ENCODE data around the gene TOE1. TPM values are rescaled to one million over a fixed set of nuclear protein-coding genes. Genes with fewer than 3 reads are reported as not detected.
"Not testable (repeated sequence)": the region's sequence is repeated elsewhere in the genome, so short reads cannot be mapped to it uniquely, and the experiment has no call there.

Gene TOE1
- total RNA-seq, 1 experiment from 2014 or later: 24.3 TPM

- DNase-seq (ENCODE audit: low read depth in 1 of 2, low spot score in 2 of 2): no peak
- no peak overlapping the region for H3K27ac ChIP-seq
- H3K9me3 ChIP-seq (replicated peaks): no peaks in the 10 kb centered on the region
- no peak overlapping the region for H3K4me3 ChIP-seq
- H3K4me1 ChIP-seq (replicated peaks): peaks cover 3% of the 10 kb centered on the region
- H3K27me3 ChIP-seq (replicated peaks): no peaks in the 10 kb centered on the region
- H3K36me3 ChIP-seq: no peaks in the 10 kb centered on the region
Observed at GRCh38 chr1:45381243-45381642, 41.3 kb downstream of the TOE1 start.

DNA sequence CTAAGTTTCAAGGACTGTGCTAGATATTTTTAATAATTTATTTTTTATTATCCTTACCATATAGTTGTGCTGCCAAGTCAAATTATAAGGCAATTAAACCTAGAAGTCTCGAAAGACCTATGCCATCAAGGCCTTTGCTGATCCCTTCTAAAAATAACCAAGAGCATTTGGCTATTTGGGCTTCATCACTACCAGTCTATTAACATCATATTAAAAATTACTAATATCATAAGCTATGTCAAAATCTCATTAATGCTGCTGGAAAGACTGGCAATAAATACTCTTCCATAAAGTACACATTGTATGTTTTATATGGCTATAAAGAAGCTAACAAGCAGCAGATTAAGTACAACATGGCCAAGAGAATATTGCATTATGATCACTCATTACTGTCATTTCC lies 43.2 kb downstream of the TOE1 start:
- H3K27me3 ChIP-seq (replicated peaks): no peaks in the 10 kb centered on the region
- H3K4me1 ChIP-seq (replicated peaks): no peaks in the 10 kb centered on the region
- no peaks in the 10 kb centered on the region for H3K36me3 ChIP-seq
- no peak for DNase-seq (ENCODE audit: low read depth in 1 of 2, low spot score in 2 of 2)
- H3K27ac ChIP-seq: no peak overlapping the region
- no peaks in the 10 kb centered on the region for H3K9me3 ChIP-seq (replicated peaks)
- no peak overlapping the region for H3K4me3 ChIP-seq

- H3K9me3 ChIP-seq (replicated peaks); H3K4me3 ChIP-seq; DNase-seq (ENCODE audit: low read depth in 1 of 2, low spot score in 2 of 2); H3K36me3 ChIP-seq; H3K4me1 ChIP-seq (replicated peaks); H3K27ac ChIP-seq; H3K27me3 ChIP-seq (replicated peaks): not testable (repeated sequence)
Observed at GRCh38 chr1:45384213-45384612, 44.2 kb downstream of the TOE1 start.

- no peaks in the 10 kb centered on the region for H3K9me3 ChIP-seq (replicated peaks)
- H3K27me3 ChIP-seq (replicated peaks): no peaks in the 10 kb centered on the region
Observed at GRCh38 chr1:45385302-45385701, 45.3 kb downstream of the TOE1 start.

GRCh38 chr1:45386219-45386618 lies 46.2 kb downstream of the TOE1 start:
- H3K4me1 ChIP-seq (replicated peaks): no peaks in the 10 kb centered on the region
- no peak overlapping the region for H3K27ac ChIP-seq

More at GRCh38 chr1:45385302-45385701, 45.3 kb downstream of the TOE1 start:
- no peak overlapping the region for H3K27ac ChIP-seq
- no peaks in the 10 kb centered on the region for H3K36me3 ChIP-seq
- no peak overlapping the region for H3K4me3 ChIP-seq
- peak in 1 of 2 experiments; percentile 7 for DNase-seq (ENCODE audit: low read depth in 1 of 2, low spot score in 2 of 2)
- no peaks in the 10 kb centered on the region for H3K4me1 ChIP-seq (replicated peaks)

More at GRCh38 chr1:45386219-45386618, 46.2 kb downstream of the TOE1 start:
- Histone ChIP-seq H3K36me3 (no peaks in the 10 kb centered on the region), H3K4me3 (no peak overlapping the region), H3K27me3 (replicated peaks) (no peaks in the 10 kb centered on the region), H3K9me3 (replicated peaks) (no peaks in the 10 kb centered on the region)
- no peak for DNase-seq (ENCODE audit: low read depth in 1 of 2, low spot score in 2 of 2)

Other genes with a start within 250 kb of the TOE1 start
- gene ZSWIM5, start 133.6 kb upstream of the TOE1 start, total RNA-seq (2014; rRNA removed; shearing (Covaris generic)): 0.03 TPM in 1 of 2 replicates, not detected in the other
- gene HPDL, start 13.3 kb upstream of the TOE1 start, total RNA-seq (2014; rRNA removed; shearing (Covaris generic)): 0.18 TPM in 1 of 2 replicates, not detected in the other
- 28.2 and 29.7 TPM in 2 replicates for gene MUTYH, start 270 bp downstream of the TOE1 start, total RNA-seq (2014; rRNA removed; shearing (Covaris generic))
- gene TESK2, start 151.0 kb downstream of the TOE1 start, total RNA-seq (2014; rRNA removed; shearing (Covaris generic)): 2.0 and 3.2 TPM in 2 replicates
- gene CCDC163, start 159.9 kb downstream of the TOE1 start, total RNA-seq (2014; rRNA removed; shearing (Covaris generic)): 1.9 and 2.3 TPM in 2 replicates
- gene MMACHC, start 160.1 kb downstream of the TOE1 start, total RNA-seq (2014; rRNA removed; shearing (Covaris generic)): 2.3 and 4.9 TPM in 2 replicates
- 661 and 828 TPM in 2 replicates for gene PRDX1, start 181.7 kb downstream of the TOE1 start, total RNA-seq (2014; rRNA removed; shearing (Covaris generic))
- 49.8 and 99.3 TPM in 2 replicates for gene AKR1A1, start 210.7 kb downstream of the TOE1 start, total RNA-seq (2014; rRNA removed; shearing (Covaris generic))
- gene NASP, start 243.9 kb downstream of the TOE1 start, total RNA-seq (2014; rRNA removed; shearing (Covaris generic)): 141 and 151 TPM in 2 replicates